ENCODE measurements around the gene LRRC17. TPM values are rescaled to one million over a fixed set of nuclear protein-coding genes. Genes with fewer than 3 reads are reported as not detected.
A peak's percentile ranks its signal among the peaks of the same experiment; 100 is the strongest.

The LRRC17 gene
- total and polyA plus RNA-seq, 2 experiments from 2014 or later, result 20.4 to 40.8 TPM

DNA sequence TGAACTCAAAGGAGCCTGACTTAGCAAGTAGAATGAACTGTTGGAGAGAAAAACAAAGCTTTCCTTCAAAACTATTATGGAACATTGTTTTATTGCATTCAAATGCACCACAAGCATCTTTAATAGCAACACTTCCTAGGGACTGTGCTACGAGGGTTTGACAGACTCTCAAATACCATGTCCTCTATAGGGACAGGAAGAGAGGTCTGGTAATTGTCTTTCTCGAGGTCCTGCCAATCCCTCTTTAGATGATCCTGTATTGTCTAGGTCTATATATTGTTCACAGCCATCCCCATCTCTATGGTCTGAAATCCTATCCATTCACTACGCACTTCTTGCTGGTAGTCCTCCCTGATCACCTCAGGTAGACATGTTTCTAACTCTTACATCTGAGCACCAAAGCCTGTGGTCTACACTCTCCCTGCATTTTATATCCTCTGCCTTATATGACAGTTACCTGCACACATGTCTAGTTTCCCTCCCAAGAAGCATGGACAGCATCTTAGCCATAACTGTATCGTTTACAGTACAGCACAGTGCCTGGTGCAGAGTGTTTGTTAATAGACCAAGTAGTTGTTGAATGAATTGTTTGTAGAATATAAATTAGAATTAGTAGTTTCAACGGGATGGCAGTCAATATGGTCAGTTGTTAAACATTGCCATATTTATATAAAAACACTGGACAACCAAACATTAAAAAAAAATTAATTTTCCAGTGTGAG lies 21.7 kb upstream of the LRRC17 start:
- no peak for DNase-seq (ENCODE audit: low spot score)
- Histone ChIP-seq H3K9me2 (replicated peaks; ENCODE audit: insufficient read depth) (no peaks in the 10 kb centered on the region), H4K20me1 (ENCODE audit: insufficient read depth, poor library complexity, severe bottlenecking) (no peaks in the 10 kb centered on the region), H3K79me2 (no peaks in the 10 kb centered on the region), H3K4me2 (no peak overlapping the region), H3K4me1 (ENCODE audit: insufficient read depth) (peaks cover 13% of the 10 kb centered on the region), H3K4me3 (no peak overlapping the region), H2AFZ (no peak overlapping the region), H3K9me3 (ENCODE audit: low read depth) (no peaks in the 10 kb centered on the region), H3K27ac (peak overlapping the region; percentile 45), H3K27me3 (no peaks in the 10 kb centered on the region), H3K36me3 (replicated peaks; ENCODE audit: insufficient read depth, low read depth) (no peaks in the 10 kb centered on the region)
- 77% methylated on average over 5 of the region's 5 CpGs for WGBS (ENCODE audit: low lambda C conversion rate, missing lambda C conversion rate)
- TF ChIP-seq, protein P1, sequence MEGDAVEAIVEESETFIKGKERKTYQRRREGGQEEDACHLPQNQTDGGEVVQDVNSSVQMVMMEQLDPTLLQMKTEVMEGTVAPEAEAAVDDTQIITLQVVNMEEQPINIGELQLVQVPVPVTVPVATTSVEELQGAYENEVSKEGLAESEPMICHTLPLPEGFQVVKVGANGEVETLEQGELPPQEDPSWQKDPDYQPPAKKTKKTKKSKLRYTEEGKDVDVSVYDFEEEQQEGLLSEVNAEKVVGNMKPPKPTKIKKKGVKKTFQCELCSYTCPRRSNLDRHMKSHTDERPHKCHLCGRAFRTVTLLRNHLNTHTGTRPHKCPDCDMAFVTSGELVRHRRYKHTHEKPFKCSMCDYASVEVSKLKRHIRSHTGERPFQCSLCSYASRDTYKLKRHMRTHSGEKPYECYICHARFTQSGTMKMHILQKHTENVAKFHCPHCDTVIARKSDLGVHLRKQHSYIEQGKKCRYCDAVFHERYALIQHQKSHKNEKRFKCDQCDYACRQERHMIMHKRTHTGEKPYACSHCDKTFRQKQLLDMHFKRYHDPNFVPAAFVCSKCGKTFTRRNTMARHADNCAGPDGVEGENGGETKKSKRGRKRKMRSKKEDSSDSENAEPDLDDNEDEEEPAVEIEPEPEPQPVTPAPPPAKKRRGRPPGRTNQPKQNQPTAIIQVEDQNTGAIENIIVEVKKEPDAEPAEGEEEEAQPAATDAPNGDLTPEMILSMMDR (IDR thresholded peaks at IDR 0.05; ENCODE audit: poor library complexity), result no peak
- TF ChIP-seq EZH2 (IDR thresholded peaks at IDR 0.05; ENCODE audit: borderline replicate concordance) (no peak), EZH2phosphoT487 (IDR thresholded peaks at IDR 0.05; ENCODE audit: low read depth, severe bottlenecking, unreplicated experiment) (no peak)

DNA sequence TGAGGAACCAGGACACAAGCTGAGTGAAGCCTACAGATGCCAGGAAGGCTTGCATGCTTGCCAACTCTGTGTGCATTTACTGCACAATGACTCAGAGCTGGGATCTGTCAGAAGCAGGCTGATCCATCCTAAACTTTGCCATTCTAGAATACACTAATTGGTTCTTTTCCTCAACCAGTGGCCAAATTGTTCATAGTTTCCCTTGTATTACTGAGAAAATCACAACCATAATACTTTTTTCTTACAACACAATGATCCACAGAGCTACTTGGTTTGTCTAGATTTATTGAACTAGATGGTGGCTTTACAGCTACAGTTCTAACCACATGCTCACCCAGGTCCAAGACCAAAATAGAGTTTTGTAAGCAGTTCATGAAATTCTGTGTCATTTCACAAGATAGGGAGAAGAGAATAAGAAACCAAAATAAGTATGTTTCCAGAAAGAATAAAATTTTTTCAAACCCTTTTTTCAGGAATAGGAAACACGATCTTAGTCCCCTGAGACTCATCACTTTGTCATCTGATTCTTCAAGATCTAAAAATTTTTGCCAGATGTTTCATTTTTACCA lies 21.0 kb upstream of the LRRC17 start:
- Histone ChIP-seq H3K27me3 (no peaks in the 10 kb centered on the region), H3K4me3 (no peak overlapping the region), H3K4me2 (no peak overlapping the region), H2AFZ (no peak overlapping the region), H3K9me3 (ENCODE audit: low read depth) (no peaks in the 10 kb centered on the region), H3K36me3 (replicated peaks; ENCODE audit: insufficient read depth, low read depth) (no peaks in the 10 kb centered on the region), H3K79me2 (no peaks in the 10 kb centered on the region), H3K9me2 (replicated peaks; ENCODE audit: insufficient read depth) (no peaks in the 10 kb centered on the region), H3K4me1 (ENCODE audit: insufficient read depth) (peaks cover 13% of the 10 kb centered on the region), H4K20me1 (ENCODE audit: insufficient read depth, poor library complexity, severe bottlenecking) (no peaks in the 10 kb centered on the region), H3K27ac (peak overlapping the region; percentile 6)
- peak; percentile 38 for DNase-seq (ENCODE audit: low spot score)
- TF ChIP-seq, protein P1 (IDR thresholded peaks at IDR 0.05; ENCODE audit: poor library complexity), result no peak
- TF ChIP-seq EZH2phosphoT487 (IDR thresholded peaks at IDR 0.05; ENCODE audit: low read depth, severe bottlenecking, unreplicated experiment), result no peak
- no peak for TF ChIP-seq EZH2 (IDR thresholded peaks at IDR 0.05; ENCODE audit: borderline replicate concordance)
- WGBS (ENCODE audit: low lambda C conversion rate, missing lambda C conversion rate), result 65% methylated on average over 1 of the region's 1 CpG

- no peak overlapping the region for H3K27ac ChIP-seq
- 97% methylated on average over 1 of the region's 1 CpG for WGBS (ENCODE audit: low lambda C conversion rate, missing lambda C conversion rate)
- no peak overlapping the region for H3K4me2 ChIP-seq
- H3K27me3 ChIP-seq, result no peaks in the 10 kb centered on the region
- no peak overlapping the region for H2AFZ ChIP-seq
- TF ChIP-seq, protein P1 (IDR thresholded peaks at IDR 0.05; ENCODE audit: poor library complexity), result no peak
- TF ChIP-seq EZH2phosphoT487 (IDR thresholded peaks at IDR 0.05; ENCODE audit: low read depth, severe bottlenecking, unreplicated experiment) (no peak), EZH2 (IDR thresholded peaks at IDR 0.05; ENCODE audit: borderline replicate concordance) (no peak)
- H3K79me2 ChIP-seq, result no peaks in the 10 kb centered on the region
- peaks cover 13% of the 10 kb centered on the region for H3K4me1 ChIP-seq (ENCODE audit: insufficient read depth)
- H4K20me1 ChIP-seq (ENCODE audit: insufficient read depth, poor library complexity, severe bottlenecking), result no peaks in the 10 kb centered on the region
- H3K4me3 ChIP-seq, result no peak overlapping the region
- H3K36me3 ChIP-seq (replicated peaks; ENCODE audit: insufficient read depth, low read depth), result no peaks in the 10 kb centered on the region
- H3K9me2 ChIP-seq (replicated peaks; ENCODE audit: insufficient read depth), result no peaks in the 10 kb centered on the region
- no peaks in the 10 kb centered on the region for H3K9me3 ChIP-seq (ENCODE audit: low read depth)
- no peak for DNase-seq (ENCODE audit: low spot score)
Observed at GRCh38 chr7:102892631-102893278, 20.0 kb upstream of the LRRC17 start.
